Tibial nerve (tissue), 4 donors: Measurements from ENCODE around the gene CAMK2D. TPM values are rescaled to one million over a fixed set of nuclear protein-coding genes. Genes with fewer than 3 reads are reported as not detected.

Experiments used
- DNase-seq, 2 donors: peaks; one replicate each; pipeline ENCODE4 v3.0.0-alpha.2; 2019; ENCODE audit warnings: low spot score in 2 of 2
- H3K27ac ChIP-seq, 4 donors: fragments of 200-600 bp; sonication (generic) in 3 of 4; one replicate each; pipeline ENCODE4 v1.5.1; 2017 to 2019; ENCODE audit warnings: mild to moderate bottlenecking in 1 of 4
- H3K27me3 ChIP-seq, 2 donors: fragments of 200-600 bp; sonication (generic) in 1 of 2; one replicate each; pipeline versions ENCODE4 v1.5.1 to v1.6.0; 2017 to 2019
- H3K36me3 ChIP-seq, 3 donors: fragments of 200-600 bp; sonication (generic); one replicate each; pipeline ENCODE4 v1.5.1; 2018 to 2019
- H3K4me1 ChIP-seq, 4 donors: fragments of 200-600 bp; sonication (generic) in 3 of 4; one replicate each; pipeline ENCODE4 v1.5.1; 2017 to 2019
- H3K4me3 ChIP-seq, 4 donors: fragments of 200-600 bp; sonication (generic) in 3 of 4; one replicate each; pipeline ENCODE4 v1.5.1; 2017 to 2019; ENCODE audit warnings: mild to moderate bottlenecking in 1 of 4, moderate library complexity in 1 of 4
- H3K9me3 ChIP-seq, 4 donors: fragments of 200-600 bp; sonication (generic) in 3 of 4; one replicate each; pipeline ENCODE4 v1.5.1; 2017 to 2019
- CTCF ChIP-seq, 5 experiments: fragments of 200-600 bp in 3 of 5; fragments of 450-650 bp in 2 of 5; sonication (generic) in 3 of 5; IDR thresholded peaks; one replicate each; pipeline ENCODE4 v1.5.1; 2016 to 2019; ENCODE audit warnings: antibody characterized with exemption in 5 of 5, mild to moderate bottlenecking in 3 of 5, moderate library complexity in 2 of 5
- EP300 ChIP-seq, 2 donors: sonication (generic); formaldehyde crosslinking; IDR thresholded peaks; one replicate each; pipeline ENCODE4 v1.6.1; 2017; ENCODE audit warnings: antibody characterized with exemption in 2 of 2, mild to moderate bottlenecking in 1 of 2
- POLR2A ChIP-seq, 2 donors: fragments of 450-650 bp; IDR thresholded peaks; one replicate each; pipeline ENCODE4 v1.6.1; 2017; ENCODE audit warnings: antibody characterized with exemption in 2 of 2, mild to moderate bottlenecking in 2 of 2, moderate library complexity in 2 of 2
- WGBS, 2 donors: methylation state at CpG; one replicate each; pipeline ENCODE4 v1.1.5; 2018; 5-methylcytosine and 5-hydroxymethylcytosine counted together
- total RNA-seq, 4 donors: library from RNA; depleted of rRNA; stranded (reverse); fragments of >200 nt; gene quantifications; one replicate each; pipeline ENCODE4 v1.1.0, GENCODE V29; 2016

CAMK2D gene
- total RNA-seq, 4 donors from 2014 or later = 30.3 to 58.5 (median 34.6) TPM

DNA sequence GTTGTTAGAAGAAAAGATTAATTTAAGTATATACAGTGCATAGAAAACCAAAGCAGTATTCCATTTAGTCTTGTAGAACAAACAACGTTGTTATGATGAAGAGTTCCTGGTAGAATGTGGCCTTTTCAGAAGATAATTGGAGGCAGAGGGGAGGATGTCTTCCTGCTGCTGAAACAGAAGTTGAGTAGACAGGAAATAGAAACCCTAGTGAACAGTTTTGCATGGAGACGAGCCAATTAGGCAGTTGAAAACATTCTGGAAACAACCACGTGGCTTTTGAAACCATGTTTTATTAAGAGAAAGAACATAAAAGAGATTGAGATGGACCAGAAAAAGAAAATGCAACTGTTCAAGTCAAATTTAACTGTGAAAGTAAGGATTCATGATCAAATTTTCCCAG lies 325.2 kb downstream of the CAMK2D start:
- no peak for TF ChIP-seq EP300 (IDR thresholded peaks at IDR 0.05)
- no peak for TF ChIP-seq POLR2A (IDR thresholded peaks at IDR 0.05)
- TF ChIP-seq CTCF (IDR thresholded peaks at IDR 0.05) = no peak
- peak in 1 of 2 donors; percentile 49 for DNase-seq
- H3K4me3 ChIP-seq = no peak overlapping the region
- H3K4me1 ChIP-seq = peaks cover 0 to 35% (median 8%) of the 10 kb centered on the region in 4 donors
- H3K27ac ChIP-seq = peak overlapping the region in 2 of 4 donors; percentile 21 to 68
- WGBS, 2 donors = 3 to 5% methylated on average over 3 of the region's 3 CpGs
- H3K9me3 ChIP-seq = no peaks in the 10 kb centered on the region
- H3K27me3 ChIP-seq = no peaks in the 10 kb centered on the region
- no peaks in the 10 kb centered on the region for H3K36me3 ChIP-seq

DNA sequence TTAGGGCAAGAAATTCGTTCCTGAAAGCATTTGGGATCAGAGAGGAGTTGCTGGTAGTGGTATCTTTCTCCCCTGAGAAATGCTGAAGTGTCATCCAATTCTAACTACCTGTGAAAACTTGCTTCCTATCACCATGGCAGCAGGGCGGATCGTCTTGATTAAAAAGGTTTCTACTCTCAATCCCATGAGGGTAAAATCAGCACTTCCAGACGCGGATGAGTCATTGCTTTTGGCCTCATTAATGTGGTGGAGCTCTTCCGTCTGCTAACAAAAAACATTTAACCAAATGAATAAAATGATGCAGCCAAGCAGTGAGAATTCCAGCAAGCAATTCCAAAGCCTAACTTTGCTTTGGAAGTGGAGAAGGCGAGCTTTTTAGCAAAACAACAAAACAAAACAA lies 325.6 kb downstream of the CAMK2D start:
- H3K36me3 ChIP-seq = no peaks in the 10 kb centered on the region
- peaks cover 0 to 35% (median 8%) of the 10 kb centered on the region in 4 donors for H3K4me1 ChIP-seq
- H3K27me3 ChIP-seq = no peaks in the 10 kb centered on the region
- 10 to 31% methylated on average over 7 of the region's 7 CpGs for WGBS, 2 donors
- peak overlapping the region in 2 of 4 donors; percentile 21 to 68 for H3K27ac ChIP-seq
- no peaks in the 10 kb centered on the region for H3K9me3 ChIP-seq
- H3K4me3 ChIP-seq = no peak overlapping the region
- peak; percentile 23 to 70 for DNase-seq
- no peak for TF ChIP-seq POLR2A (IDR thresholded peaks at IDR 0.05)
- TF ChIP-seq EP300 (IDR thresholded peaks at IDR 0.05) = peak in 1 of 2 donors; percentile 77
- TF ChIP-seq CTCF (IDR thresholded peaks at IDR 0.05) = no peak

DNA sequence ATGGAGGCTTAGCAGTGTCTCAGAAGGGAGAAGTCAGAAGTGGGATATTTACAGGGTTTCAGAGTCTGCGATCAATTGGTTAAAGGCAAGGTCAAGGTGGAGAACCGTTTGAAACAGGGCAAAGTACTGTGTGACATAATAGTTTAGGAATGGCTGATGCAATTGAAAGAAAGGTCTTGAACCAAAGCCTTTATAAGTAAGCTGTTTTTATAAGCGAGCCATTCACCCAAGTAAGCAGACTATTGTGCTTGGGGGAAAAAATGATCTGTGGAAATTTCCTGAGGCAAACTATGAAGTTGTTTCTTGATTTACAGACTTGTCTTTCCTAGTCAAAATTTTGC lies 327.3 kb downstream of the CAMK2D start:
- TF ChIP-seq EP300 (IDR thresholded peaks at IDR 0.05) (no peak), CTCF (IDR thresholded peaks at IDR 0.05) (no peak), POLR2A (IDR thresholded peaks at IDR 0.05) (no peak)
- 36 to 48% methylated on average over 3 of the region's 3 CpGs for WGBS, 2 donors
- H3K27me3 ChIP-seq = no peaks in the 10 kb centered on the region
- DNase-seq = no peak
- no peaks in the 10 kb centered on the region for H3K36me3 ChIP-seq
- peaks cover 0 to 35% (median 8%) of the 10 kb centered on the region in 4 donors for H3K4me1 ChIP-seq
- H3K27ac ChIP-seq = peak overlapping the region in 2 of 4 donors; percentile 1 to 10
- no peaks in the 10 kb centered on the region for H3K9me3 ChIP-seq
- no peak overlapping the region for H3K4me3 ChIP-seq

GRCh38 chr4:113433536-113434246 lies 327.8 kb downstream of the CAMK2D start:
- no peak for TF ChIP-seq POLR2A (IDR thresholded peaks at IDR 0.05)
- peak in 1 of 2 donors; percentile 9 for TF ChIP-seq EP300 (IDR thresholded peaks at IDR 0.05)
- Histone ChIP-seq H3K9me3 (no peaks in the 10 kb centered on the region), H3K4me1 (peaks cover 0 to 35% (median 8%) of the 10 kb centered on the region in 4 donors), H3K27me3 (no peaks in the 10 kb centered on the region), H3K27ac (peak overlapping the region in 2 of 4 donors; percentile 1 to 10), H3K36me3 (no peaks in the 10 kb centered on the region), H3K4me3 (no peak overlapping the region)
- 68 to 71% methylated on average over 4 of the region's 4 CpGs for WGBS, 2 donors
- DNase-seq = no peak

DNA sequence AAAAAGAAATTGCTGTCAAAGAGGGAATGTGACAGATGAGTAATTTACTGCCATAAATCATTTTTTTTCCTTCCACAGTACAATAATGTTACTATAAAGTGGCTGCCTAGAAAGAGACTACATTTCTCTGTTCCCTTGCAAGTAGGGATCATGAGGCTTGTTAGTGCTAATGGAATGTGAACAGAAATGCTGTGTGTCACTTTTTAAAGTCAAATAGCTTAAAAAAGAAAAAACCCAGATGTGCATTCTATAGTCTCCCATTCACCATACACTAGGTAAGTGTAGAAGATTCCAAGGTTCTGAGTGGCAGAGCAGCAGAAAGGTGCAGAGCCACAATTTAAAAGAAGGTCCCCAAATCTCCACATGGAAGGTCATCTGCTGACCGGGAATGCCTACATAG lies 328.4 kb downstream of the CAMK2D start:
- H3K9me3 ChIP-seq = no peaks in the 10 kb centered on the region
- H3K27ac ChIP-seq = no peak overlapping the region
- peaks cover 0 to 35% (median 8%) of the 10 kb centered on the region in 4 donors for H3K4me1 ChIP-seq
- TF ChIP-seq POLR2A (IDR thresholded peaks at IDR 0.05) = no peak
- TF ChIP-seq CTCF (IDR thresholded peaks at IDR 0.05) = no peak
- no peak for TF ChIP-seq EP300 (IDR thresholded peaks at IDR 0.05)
- WGBS, 2 donors = 94% methylated on average over 1 of the region's 1 CpG
- DNase-seq = no peak
- H3K27me3 ChIP-seq = no peaks in the 10 kb centered on the region
- no peaks in the 10 kb centered on the region for H3K36me3 ChIP-seq
- H3K4me3 ChIP-seq = no peak overlapping the region
